G401 (cell line): ENCODE measurements around the gene OR5M11. TPM values are rescaled to one million over a fixed set of nuclear protein-coding genes. Genes with fewer than 3 reads are reported as not detected.
"Not testable (repeated sequence)": the region's sequence is repeated elsewhere in the genome, so short reads cannot be mapped to it uniquely, and the experiment has no call there.

Source experiments
- DNase-seq: peaks from one replicate; pipeline ENCODE4 v3.0.0-alpha.2; 2015; ENCODE audit warnings: low spot score
- in situ Hi-C: cut with HindIII; loops from 2 replicates; pipeline ENCODE4 v1.10.0; 2016; ENCODE audit warnings: low sequenced_read_pairs, mixed read lengths
- total RNA-seq: library from RNA; depleted of rRNA; stranded (reverse); fragments of >200 nt; shearing (Covaris generic); gene quantifications from 2 replicates; pipeline ENCODE4 v1.2.3, GENCODE V29; 2014; rRNA removed

OR5M11 gene
- not detected in 2 replicates for total RNA-seq

- DNase-seq: no peak
- in situ Hi-C loops: no loop called here
Measured at GRCh38 chr11:56543157-56543556, at the start of gene OR5M11. TSS of gene OR5M11 (minus strand) at chr11:56543257. CDS start at chr11:56543257, 0 bp downstream.

- DNase-seq, in situ Hi-C loops: not testable (repeated sequence)
Measured at GRCh38 chr11:56592088-56592717, 49.1 kb upstream of the OR5M11 start.

GRCh38 chr11:56577621-56578020 lies 34.6 kb upstream of the OR5M11 start, which contains the start of gene OR5M10:
TSS of gene OR5M10 (minus strand) at chr11:56577721. CDS start at chr11:56577721, 0 bp downstream.
- in situ Hi-C loops: no loop called here
- no peak for DNase-seq

GRCh38 chr11:56558574-56558973 lies 15.5 kb upstream of the OR5M11 start:
- in situ Hi-C loops: no loop called here
- no peak for DNase-seq

- DNase-seq, in situ Hi-C loops: not testable (repeated sequence)
Measured at GRCh38 chr11:56554691-56555090, 11.6 kb upstream of the OR5M11 start.

- no peak for DNase-seq
- in situ Hi-C loops: no loop called here
Measured at GRCh38 chr11:56545531-56545930, 2.5 kb upstream of the OR5M11 start.

- in situ Hi-C loops: no loop called here
- no peak for DNase-seq
Measured at GRCh38 chr11:56543739-56544138, 682 bp upstream of the OR5M11 start.

- in situ Hi-C loops: no loop called here
- no peak for DNase-seq
Measured at GRCh38 chr11:56533054-56533740, 9.9 kb downstream of the OR5M11 start.

GRCh38 chr11:56531856-56532255 lies 11.2 kb downstream of the OR5M11 start:
- in situ Hi-C loops: no loop called here
- no peak for DNase-seq

- DNase-seq: no peak
- in situ Hi-C loops: no loop called here
Measured at GRCh38 chr11:56522008-56522407, 21.0 kb downstream of the OR5M11 start.

GRCh38 chr11:56513280-56513679 lies 29.8 kb downstream of the OR5M11 start:
- in situ Hi-C loops: no loop called here

GRCh38 chr11:56509439-56509838 lies 33.6 kb downstream of the OR5M11 start:
- in situ Hi-C loops: no loop called here
- no peak for DNase-seq

More at GRCh38 chr11:56513280-56513679, 29.8 kb downstream of the OR5M11 start:
- no peak for DNase-seq

- in situ Hi-C loops: no loop called here
- no peak for DNase-seq
Measured at GRCh38 chr11:56497010-56497409, 46.0 kb downstream of the OR5M11 start.

GRCh38 chr11:56495117-56495516 lies 47.9 kb downstream of the OR5M11 start:
- in situ Hi-C loops: no loop called here
- no peak for DNase-seq

Other genes with a start within 250 kb of the OR5M11 start
- gene OR8K3, start 228.1 kb downstream of the OR5M11 start, total RNA-seq: not detected in 2 replicates
- gene OR8K1, start 197.2 kb downstream of the OR5M11 start, total RNA-seq: not detected in 2 replicates
- not detected in 2 replicates for gene OR8J1, start 189.0 kb downstream of the OR5M11 start, total RNA-seq
- not detected in 2 replicates for gene OR8U1, start 167.6 kb downstream of the OR5M11 start, total RNA-seq
- gene OR5AL1, start 130.6 kb downstream of the OR5M11 start, total RNA-seq: not detected in 2 replicates
- not detected in 2 replicates for gene OR5M3, start 69.9 kb downstream of the OR5M11 start, total RNA-seq
- not detected in 2 replicates for gene OR5M8, start 51.9 kb downstream of the OR5M11 start, total RNA-seq
- gene OR5M10, start 34.5 kb upstream of the OR5M11 start, total RNA-seq: not detected in 2 replicates
- not detected in 2 replicates for gene OR5M1, start 71.6 kb upstream of the OR5M11 start, total RNA-seq
- gene OR5AP2, start 99.2 kb upstream of the OR5M11 start, total RNA-seq: not detected in 2 replicates
- not detected in 2 replicates for gene OR5AR1, start 120.4 kb upstream of the OR5M11 start, total RNA-seq
- gene OR9G1, start 155.8 kb upstream of the OR5M11 start, total RNA-seq: not detected in 2 replicates
- gene OR9G4, start 205.4 kb upstream of the OR5M11 start, total RNA-seq: not detected in 2 replicates